K562 (cell line): ENCODE measurements around the gene SNAI1. TPM values are rescaled to one million over a fixed set of nuclear protein-coding genes. Genes with fewer than 3 reads are reported as not detected.

Experiments used
- ATF7 ChIP-seq: fragments of 450-650 bp; IDR thresholded peaks from 2 replicates; pipeline ENCODE4 v1.7.1; 2014; ENCODE audit warnings: mild to moderate bottlenecking, moderate library complexity
- FOXK1 ChIP-seq: sonication (generic); formaldehyde crosslinking; IDR thresholded peaks from 2 replicates; pipeline ENCODE4 v1.8.0; 2022; ENCODE audit warnings: missing genetic modification reagents, mild to moderate bottlenecking, borderline replicate concordance
- HNRNPH1 ChIP-seq: fragments of 200-400 bp; formaldehyde crosslinking; optimal IDR thresholded peaks from 2 replicates; pipeline ENCODE3; 2017; ENCODE audit warnings: low read depth, mild to moderate bottlenecking, low read length, moderate library complexity
- JUNB ChIP-seq: fragments of 450-650 bp; formaldehyde crosslinking; conservative IDR thresholded peaks from 2 replicates; pipeline ENCODE4 v1.4.0; 2020; ENCODE audit warnings: mild to moderate bottlenecking
- MBD2 ChIP-seq: sonication (generic); IDR thresholded peaks from 2 replicates; pipeline ENCODE4 v1.6.1; 2016; ENCODE audit warnings: low read depth, borderline replicate concordance
- NEUROD1 ChIP-seq: fragments of 150-350 bp; IDR thresholded peaks from 2 replicates; pipeline ENCODE4 v1.6.1; 2014; ENCODE audit warnings: borderline replicate concordance, low read length, low read depth; ENCODE audit not compliant: partially characterized antibody
- NKRF ChIP-seq: fragments of 450-650 bp; IDR thresholded peaks from 2 replicates; pipeline ENCODE4 v1.6.1; 2016; ENCODE audit warnings: borderline replicate concordance
- POLR2AphosphoS5 ChIP-seq: IDR thresholded peaks from 2 replicates; pipeline ENCODE4 v1.6.1; 2011; ENCODE audit warnings: mild to moderate bottlenecking, low read depth, low read length, moderate library complexity; ENCODE audit not compliant: control insufficient read depth, insufficient read depth
- SAP30 ChIP-seq: fragments of 200-600 bp; sonication (generic); IDR thresholded peaks from 2 replicates; pipeline ENCODE4 v1.6.1; 2012; ENCODE audit warnings: borderline replicate concordance, low read depth, mild to moderate bottlenecking, moderate library complexity, low read length, control low read depth, inconsistent platforms; ENCODE audit not compliant: insufficient read depth, poor library complexity, severe bottlenecking
- TRIM28 ChIP-seq: fragments of 450-650 bp; IDR thresholded peaks from 2 replicates; pipeline ENCODE4 v1.6.1; 2017
- U2AF1 ChIP-seq: fragments of 200-400 bp; formaldehyde crosslinking; optimal IDR thresholded peaks from 2 replicates; pipeline ENCODE3; 2017; ENCODE audit warnings: mild to moderate bottlenecking, low read depth, low read length, moderate library complexity
- ZBTB12 ChIP-seq: fragments of 250-450 bp; sonication (Bioruptor Pico); IDR thresholded peaks from 2 replicates; pipeline ENCODE4 v1.4.0; 2020
- ZNF3 ChIP-seq: fragments of 250-450 bp; sonication (Bioruptor Pico); IDR thresholded peaks from 2 replicates; pipeline ENCODE4 v1.5.0; 2021; ENCODE audit warnings: mild to moderate bottlenecking, moderate library complexity
- ZNF316 ChIP-seq: fragments of 450-650 bp; IDR thresholded peaks from 2 replicates; pipeline ENCODE4 v1.6.1; 2016
- polyA plus RNA-seq, 8 experiments: library from polyadenylated mRNA; depleted of rRNA in 4 of 8; stranded (reverse) in 5 of 8; unstranded in 3 of 8; fragments of >200 nt; fragmentation: Nextera tagmentation in 2 of 8; fragmentation: Illumina TruSeq in 1 of 8; extraction: Ambion mirVana in 2 of 8; extraction: Trizol in 1 of 8; gene quantifications; 2 replicates each; pipeline versions ENCODE4 v1.2.1 to v1.2.3, GENCODE V29; 2011 to 2014; ENCODE audit warnings: inconsistent platforms in 1 of 8, missing spikeins in 1 of 8
- total RNA-seq, 7 experiments: library from RNA; depleted of rRNA in 6 of 7; stranded (reverse); fragments of >200 nt in 6 of 7; fragmentation: Illumina TruSeq in 2 of 7; extraction: Trizol in 2 of 7; gene quantifications; 2 replicates each; pipeline versions ENCODE4 v1.2.1 to v1.2.3, GENCODE V29; 2011 to 2021; ENCODE audit warnings: low replicate concordance in 1 of 7
- TF ChIP-seq, protein P1 (sequence below): conservative IDR thresholded peaks from 2 replicates; pipeline ENCODE4 v1.6.1; 2011; ENCODE audit warnings: low read depth, mild to moderate bottlenecking, low read length; ENCODE audit not compliant: control insufficient read depth

The SNAI1 gene
- total and polyA plus RNA-seq, 9 of the 15 experiments (the other 6 are each of a cell fraction or from before 2014, with no cell fraction given) = 0.32 to 11.6 (median 2.0) TPM

DNA sequence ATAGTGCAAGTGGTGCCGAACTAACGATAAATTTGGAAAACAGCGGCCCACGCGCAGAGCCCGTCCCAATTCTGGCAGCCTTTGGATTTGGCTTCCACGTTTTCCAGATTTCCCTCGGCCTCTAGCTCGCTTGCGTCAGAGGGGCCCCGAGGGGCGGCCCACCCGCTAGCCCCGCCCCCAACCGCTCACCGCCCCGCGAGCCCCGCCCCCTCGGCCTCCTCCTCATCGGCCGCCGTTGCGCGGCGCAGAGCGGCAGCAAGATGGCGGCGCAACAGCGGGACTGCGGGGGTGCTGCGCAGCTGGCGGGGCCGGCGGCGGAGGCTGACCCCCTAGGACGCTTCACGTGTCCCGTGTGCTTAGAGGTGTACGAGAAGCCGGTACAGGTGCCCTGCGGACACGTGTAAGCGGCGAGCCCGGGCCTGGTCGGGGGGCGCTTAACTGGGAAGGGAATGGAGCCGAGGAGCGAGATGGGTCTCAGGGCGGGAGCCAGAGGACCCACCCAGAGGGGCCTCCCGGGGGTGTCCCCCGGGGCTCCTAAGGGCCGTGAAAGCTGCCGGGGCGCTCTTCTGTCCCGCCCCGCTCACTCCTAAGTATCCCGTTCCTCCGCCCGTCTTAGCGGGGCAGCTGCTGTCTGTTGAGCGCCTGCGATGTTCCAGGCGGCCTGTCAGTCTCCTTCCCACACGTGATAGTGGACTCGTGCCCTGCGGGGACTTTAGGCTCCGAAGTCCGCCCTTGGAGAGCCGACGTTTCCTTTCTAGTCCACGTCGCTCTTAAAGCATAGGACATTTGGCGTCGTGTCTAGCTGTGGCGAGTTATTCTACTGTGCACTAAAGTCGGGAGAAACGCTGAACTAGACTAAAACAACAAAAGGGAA, 46.4 kb upstream of the SNAI1 start, which contains the start of gene RNF114 (continued):
- TF ChIP-seq, protein P1, sequence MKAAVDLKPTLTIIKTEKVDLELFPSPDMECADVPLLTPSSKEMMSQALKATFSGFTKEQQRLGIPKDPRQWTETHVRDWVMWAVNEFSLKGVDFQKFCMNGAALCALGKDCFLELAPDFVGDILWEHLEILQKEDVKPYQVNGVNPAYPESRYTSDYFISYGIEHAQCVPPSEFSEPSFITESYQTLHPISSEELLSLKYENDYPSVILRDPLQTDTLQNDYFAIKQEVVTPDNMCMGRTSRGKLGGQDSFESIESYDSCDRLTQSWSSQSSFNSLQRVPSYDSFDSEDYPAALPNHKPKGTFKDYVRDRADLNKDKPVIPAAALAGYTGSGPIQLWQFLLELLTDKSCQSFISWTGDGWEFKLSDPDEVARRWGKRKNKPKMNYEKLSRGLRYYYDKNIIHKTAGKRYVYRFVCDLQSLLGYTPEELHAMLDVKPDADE = peak; percentile 51; the same call in 1 of the 2 replicates
- no peak for TF ChIP-seq ZNF316
- TF ChIP-seq FOXK1 (CRISPR knock-in tag) = no peak
- TF ChIP-seq ATF7 = peak; percentile 29; the same call in 1 of the 2 replicates
- TF ChIP-seq JUNB (CRISPR knock-in tag) = no peak
- 0 out of 2 replicates have a peak, but pooled peaks have one; percentile 33 for TF ChIP-seq ZBTB12 (CRISPR knock-in tag)
- peak; percentile 47 for TF ChIP-seq U2AF1
- TF ChIP-seq TRIM28 = no peak
- TF ChIP-seq HNRNPH1 = no peak
- TF ChIP-seq NKRF = peak; percentile 86; the same call in 1 of the 2 replicates
- peak; percentile 83 for TF ChIP-seq POLR2AphosphoS5
- TF ChIP-seq SAP30 = peak; percentile 82
- TF ChIP-seq NEUROD1 = peak; percentile 97
- TF ChIP-seq ZNF3 (CRISPR knock-in tag) = no peak
- TF ChIP-seq MBD2 = peak; percentile 27; the same call in 1 of the 2 replicates
- TF ChIP-seq, all 486 proteins: peak for 104
